ENCODE measurements around the gene HOXA5. TPM values are rescaled to one million over a fixed set of nuclear protein-coding genes. Genes with fewer than 3 reads are reported as not detected.

The HOXA5 gene
- total RNA-seq, 2 experiments from 2014 or later: not detected

- no peak for DNase-seq
- no peak overlapping the region for H3K27ac Mint-ChIP-seq
- H3K9me3 Mint-ChIP-seq: no peaks in the 10 kb centered on the region
- no peaks in the 10 kb centered on the region for H3K4me1 Mint-ChIP-seq (ENCODE audit: low read depth)
- H3K4me3 Mint-ChIP-seq: no peak overlapping the region
- intact Hi-C loops (cut with micrococcal nuclease): no loop called here
- H3K27me3 Mint-ChIP-seq (ENCODE audit: low read depth): peaks cover 14% of the 10 kb centered on the region
- CTCF ChIA-PET: interaction anchor here (0.6 kb wide), 1 partner anchor 1012 kb away, joined by 3 read pairs; no protein-coding TSS in a partner anchor
- H3K36me3 Mint-ChIP-seq (ENCODE audit: low read depth): no peaks in the 10 kb centered on the region
Observed at GRCh38 chr7:27121684-27122076, 21.8 kb downstream of the HOXA5 start.

GRCh38 chr7:27119412-27119911 is 24.0 kb downstream of the HOXA5 start:
- Mint-ChIP-seq H3K36me3 (ENCODE audit: low read depth) (no peaks in the 10 kb centered on the region), H3K27me3 (ENCODE audit: low read depth) (peaks cover 5% of the 10 kb centered on the region), H3K4me1 (ENCODE audit: low read depth) (no peaks in the 10 kb centered on the region), H3K9me3 (no peaks in the 10 kb centered on the region), H3K4me3 (no peak overlapping the region), H3K27ac (no peak overlapping the region)
- DNase-seq: no peak
- intact Hi-C loops (cut with micrococcal nuclease): no loop called here
- CTCF ChIA-PET: no interaction called here

GRCh38 chr7:27118580-27118979 is 24.9 kb downstream of the HOXA5 start:
- H3K27ac Mint-ChIP-seq: no peak overlapping the region
- intact Hi-C loops (cut with micrococcal nuclease): no loop called here
- no peaks in the 10 kb centered on the region for H3K9me3 Mint-ChIP-seq
- H3K27me3 Mint-ChIP-seq (ENCODE audit: low read depth): peaks cover 3% of the 10 kb centered on the region
- no peak overlapping the region for H3K4me3 Mint-ChIP-seq
- no peaks in the 10 kb centered on the region for H3K4me1 Mint-ChIP-seq (ENCODE audit: low read depth)
- no peak for DNase-seq
- no peaks in the 10 kb centered on the region for H3K36me3 Mint-ChIP-seq (ENCODE audit: low read depth)
- CTCF ChIA-PET: interaction anchor here (1.2 kb wide), 1 partner anchor 91 kb away, joined by 3 read pairs; no protein-coding TSS in a partner anchor

GRCh38 chr7:27117887-27118491 is 25.5 kb downstream of the HOXA5 start:
- no peaks in the 10 kb centered on the region for H3K9me3 Mint-ChIP-seq
- no peak overlapping the region for H3K4me3 Mint-ChIP-seq
- H3K27ac Mint-ChIP-seq: no peak overlapping the region
- intact Hi-C loops (cut with micrococcal nuclease): no loop called here
- no peaks in the 10 kb centered on the region for H3K4me1 Mint-ChIP-seq (ENCODE audit: low read depth)
- CTCF ChIA-PET: interaction anchor here (0.5 to 1.2 kb wide), 2 partner anchors 14 to 92 kb away, joined by 3 to 4 read pairs; no protein-coding TSS in a partner anchor
- H3K27me3 Mint-ChIP-seq (ENCODE audit: low read depth): peaks cover 2% of the 10 kb centered on the region
- DNase-seq: no peak
- H3K36me3 Mint-ChIP-seq (ENCODE audit: low read depth): no peaks in the 10 kb centered on the region

GRCh38 chr7:27116962-27117886 is 26.3 kb downstream of the HOXA5 start:
- no peak for DNase-seq
- intact Hi-C loops (cut with micrococcal nuclease): no loop called here
- Mint-ChIP-seq H3K4me1 (ENCODE audit: low read depth) (no peaks in the 10 kb centered on the region), H3K4me3 (no peak overlapping the region), H3K9me3 (no peaks in the 10 kb centered on the region), H3K36me3 (ENCODE audit: low read depth) (no peaks in the 10 kb centered on the region), H3K27me3 (ENCODE audit: low read depth) (peaks cover 2% of the 10 kb centered on the region), H3K27ac (no peak overlapping the region)
- CTCF ChIA-PET: interaction anchor here (0.5 to 1.2 kb wide), 4 partner anchors 13 to 92 kb away, joined by 3 to 4 read pairs (median 3); no protein-coding TSS in a partner anchor

GRCh38 chr7:27116031-27116961 is 27.2 kb downstream of the HOXA5 start:
- H3K9me3 Mint-ChIP-seq: no peaks in the 10 kb centered on the region
- H3K27ac Mint-ChIP-seq: no peak overlapping the region
- peaks cover 2% of the 10 kb centered on the region for H3K27me3 Mint-ChIP-seq (ENCODE audit: low read depth)
- H3K4me3 Mint-ChIP-seq: no peak overlapping the region
- no peaks in the 10 kb centered on the region for H3K36me3 Mint-ChIP-seq (ENCODE audit: low read depth)
- DNase-seq: no peak
- H3K4me1 Mint-ChIP-seq (ENCODE audit: low read depth): no peaks in the 10 kb centered on the region
- CTCF ChIA-PET: interaction anchor here (0.9 to 1.1 kb wide), 2 partner anchors 12 to 63 kb away, joined by 3 read pairs; no protein-coding TSS in a partner anchor
- intact Hi-C loops (cut with micrococcal nuclease): no loop called here

GRCh38 chr7:27115221-27116026 is 28.1 kb downstream of the HOXA5 start:
- CTCF ChIA-PET: no interaction called here
- Mint-ChIP-seq H3K27me3 (ENCODE audit: low read depth) (peaks cover 2% of the 10 kb centered on the region), H3K27ac (no peak overlapping the region), H3K4me3 (no peak overlapping the region), H3K9me3 (no peaks in the 10 kb centered on the region), H3K36me3 (ENCODE audit: low read depth) (no peaks in the 10 kb centered on the region), H3K4me1 (ENCODE audit: low read depth) (no peaks in the 10 kb centered on the region)
- no peak for DNase-seq
- intact Hi-C loops (cut with micrococcal nuclease): no loop called here

- DNase-seq: no peak
- H3K9me3 Mint-ChIP-seq: no peaks in the 10 kb centered on the region
- no peak overlapping the region for H3K27ac Mint-ChIP-seq
- no peaks in the 10 kb centered on the region for H3K4me1 Mint-ChIP-seq (ENCODE audit: low read depth)
- no peak overlapping the region for H3K4me3 Mint-ChIP-seq
- CTCF ChIA-PET: no interaction called here
- intact Hi-C loops (cut with micrococcal nuclease): no loop called here
- peaks cover 3% of the 10 kb centered on the region for H3K27me3 Mint-ChIP-seq (ENCODE audit: low read depth)
- no peaks in the 10 kb centered on the region for H3K36me3 Mint-ChIP-seq (ENCODE audit: low read depth)
Observed at GRCh38 chr7:27114881-27115220, 28.6 kb downstream of the HOXA5 start.

- intact Hi-C loops (cut with micrococcal nuclease): no loop called here
- Mint-ChIP-seq H3K27ac (no peak overlapping the region), H3K27me3 (ENCODE audit: low read depth) (peaks cover 5% of the 10 kb centered on the region), H3K36me3 (ENCODE audit: low read depth) (no peaks in the 10 kb centered on the region), H3K4me3 (no peak overlapping the region), H3K9me3 (no peaks in the 10 kb centered on the region), H3K4me1 (ENCODE audit: low read depth) (no peaks in the 10 kb centered on the region)
- CTCF ChIA-PET: no interaction called here
- DNase-seq: no peak
Observed at GRCh38 chr7:27113991-27114769, 29.3 kb downstream of the HOXA5 start.

- H3K27ac Mint-ChIP-seq: no peak overlapping the region
- CTCF ChIA-PET: no interaction called here
- peaks cover 5% of the 10 kb centered on the region for H3K27me3 Mint-ChIP-seq (ENCODE audit: low read depth)
- no peak overlapping the region for H3K4me3 Mint-ChIP-seq
- DNase-seq: no peak
- no peaks in the 10 kb centered on the region for H3K36me3 Mint-ChIP-seq (ENCODE audit: low read depth)
- no peaks in the 10 kb centered on the region for H3K4me1 Mint-ChIP-seq (ENCODE audit: low read depth)
- H3K9me3 Mint-ChIP-seq: no peaks in the 10 kb centered on the region
- intact Hi-C loops (cut with micrococcal nuclease): no loop called here
Observed at GRCh38 chr7:27112955-27113949, 30.2 kb downstream of the HOXA5 start.

All from activated naive CD4-positive, alpha-beta T cell treated with anti-CD3 and anti-CD28 coated beads for 36 hours (primary cell).